H1 (cell line): ENCODE measurements around the gene DNMT1. TPM values are rescaled to one million over a fixed set of nuclear protein-coding genes. Genes with fewer than 3 reads are reported as not detected.

Source experiments
- BRCA1 ChIP-seq: IDR thresholded peaks from 2 replicates; pipeline ENCODE4 v1.6.1; 2012; ENCODE audit warnings: low read depth, low read length, improper control_type of control experiment
- CHD7 ChIP-seq: fragments of 300-600 bp; sonication (generic); IDR thresholded peaks from 2 replicates; pipeline ENCODE4 v1.7.1; 2012; ENCODE audit warnings: low read length, moderate library complexity, mild to moderate bottlenecking, inconsistent platforms; ENCODE audit not compliant: insufficient replicate concordance
- GABPA ChIP-seq: IDR thresholded peaks from 2 replicates; pipeline ENCODE4 v1.6.1; 2011; ENCODE audit warnings: mild to moderate bottlenecking, low read length, moderate library complexity, borderline replicate concordance; ENCODE audit not compliant: insufficient read depth
- HDAC6 ChIP-seq: IDR thresholded peaks from one replicate; pipeline ENCODE4 v1.7.1; 2012; ENCODE audit warnings: low read depth, mild to moderate bottlenecking, inconsistent platforms, low read length, moderate library complexity
- JUN ChIP-seq: IDR thresholded peaks from 2 replicates; pipeline ENCODE4 v1.6.1; 2011; ENCODE audit warnings: low read depth, mild to moderate bottlenecking, improper control_type of control experiment, low read length
- MAFK ChIP-seq: IDR thresholded peaks from 2 replicates; pipeline ENCODE4 v1.6.1; 2012; ENCODE audit warnings: low read depth, mild to moderate bottlenecking, improper control_type of control experiment, low read length
- RXRA ChIP-seq: IDR thresholded peaks from 2 replicates; pipeline ENCODE4 v1.6.1; 2011; ENCODE audit warnings: low read depth, mild to moderate bottlenecking, low read length, moderate library complexity; ENCODE audit not compliant: insufficient read depth
- SIRT6 ChIP-seq: IDR thresholded peaks from one replicate; pipeline ENCODE4 v1.7.1; 2012; ENCODE audit warnings: low read length, inconsistent platforms
- SP1 ChIP-seq: IDR thresholded peaks from 2 replicates; pipeline ENCODE4 v1.6.1; 2011; ENCODE audit warnings: low read depth, low read length
- ZNF274 ChIP-seq: IDR thresholded peaks from 2 replicates; pipeline ENCODE4 v1.7.0; 2012; ENCODE audit warnings: low read length, borderline replicate concordance; ENCODE audit errors: extremely low read depth
- polyA plus RNA-seq, 7 experiments: library from polyadenylated mRNA; depleted of rRNA in 3 of 7; stranded (reverse) in 5 of 7; unstranded in 2 of 7; fragments of >200 nt in 5 of 7; fragments of 200-250 nt in 2 of 7; gene quantifications; 1 replicate in 5 of 7; 2 replicates in 1 of 7; 4 replicates in 1 of 7; pipeline versions ENCODE4 v1.2.1 to v1.2.3, GENCODE V29; 2011 to 2013; ENCODE audit warnings: missing spikeins in 2 of 7, mixed read lengths in 2 of 7
- total RNA-seq: library from RNA; stranded (reverse); fragmentation: NEBNext Ultra II Directional; extraction: Animal tissue kit (Norgen Biotek cat#: 25700); gene quantifications from 2 replicates; pipeline ENCODE4 v1.2.1, GENCODE V29; 2021

The DNMT1 gene
- total and polyA plus RNA-seq, 2 of the 8 experiments (the other 6 are each of a cell fraction or from before 2014, with no cell fraction given): 101 to 210 TPM

GRCh38 chr19:10182076-10182475 lies 12.7 kb downstream of the DNMT1 start (continued):
- TF ChIP-seq CHD7 (no peak), GABPA (no peak), RXRA (no peak), ZNF274 (no peak), SIRT6 (no peak), SP1 (no peak), JUN (no peak), MAFK (no peak), BRCA1 (no peak), HDAC6 (no peak)
